GM21619 (cell line): ENCODE results near the gene YJU2.
"Not testable (repeated sequence)": the region's sequence is repeated elsewhere in the genome, so short reads cannot be mapped to it uniquely, and the experiment has no call there.

Experiments
- ATAC-seq: cut with Tn5 transposase; IDR thresholded peaks from one replicate; pipeline ENCODE4 v1.9.1; 2021; ENCODE audit not compliant: unreplicated experiment

Gene YJU2

GRCh38 chr19:4227771-4228170 lies 19.1 kb upstream of the YJU2 start:
- ATAC-seq, result no peak

DNA sequence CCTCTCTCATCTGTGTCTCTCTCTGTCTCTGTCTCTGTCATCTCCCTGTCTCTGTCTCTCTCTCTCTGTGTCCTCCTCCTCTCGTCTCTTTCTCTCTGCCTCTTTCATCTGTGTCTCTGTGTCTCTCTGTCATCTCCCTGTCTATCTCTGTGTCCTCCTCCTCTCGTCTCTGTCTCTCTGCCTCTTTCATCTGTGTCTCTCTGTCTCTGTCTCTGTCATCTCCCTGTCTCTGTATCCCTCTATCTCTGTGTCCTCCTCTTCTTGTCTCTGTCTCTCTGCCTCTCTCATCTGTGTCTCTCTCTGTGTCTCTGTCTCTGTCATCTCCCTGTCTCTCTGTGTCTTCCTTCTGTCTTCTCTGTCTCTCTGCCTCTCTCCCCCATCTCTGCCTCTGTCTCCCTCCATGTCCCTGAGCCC lies 18.1 kb upstream of the YJU2 start:
- ATAC-seq, result no peak

DNA sequence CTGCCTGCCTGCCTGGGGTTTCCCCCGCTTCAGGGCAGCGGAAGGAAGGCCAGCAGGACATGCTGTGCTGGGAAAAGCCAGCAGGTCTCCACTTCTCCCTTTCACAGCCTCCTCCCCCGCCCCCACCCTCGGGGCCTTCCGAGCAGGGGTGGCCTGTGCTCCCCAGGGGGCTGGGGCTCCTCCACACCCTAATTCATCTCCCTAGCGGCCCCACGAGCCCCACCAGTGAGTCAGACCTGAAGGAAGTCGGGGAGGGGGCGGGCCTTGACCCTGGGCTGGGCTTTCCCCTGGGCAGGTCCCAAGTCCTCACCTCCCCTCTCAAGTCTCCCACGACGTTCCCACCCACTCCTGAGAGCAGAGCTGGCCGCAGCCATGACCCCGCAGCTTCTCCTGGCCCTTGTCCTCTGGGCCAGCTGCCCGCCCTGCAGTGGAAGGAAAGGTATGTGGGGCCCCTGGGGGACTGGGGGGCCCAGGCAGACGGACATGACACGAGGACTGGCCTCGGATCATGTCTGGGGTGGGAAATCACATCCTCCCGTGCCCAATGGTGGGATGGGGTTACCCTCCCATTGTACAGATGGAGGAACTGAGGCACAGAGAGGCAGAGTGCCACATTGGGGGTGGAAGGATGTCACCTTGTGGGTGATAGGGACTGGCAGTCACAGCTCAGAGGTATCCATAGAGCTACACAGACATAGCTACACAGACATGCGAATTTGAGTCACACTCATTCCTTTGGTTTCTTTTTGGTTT lies 17.5 kb upstream of the YJU2 start, which contains the start of gene EBI3:
Gene EBI3, plus strand, starts transcription at position 345 of the 753 bp plus-strand sequence. Its CDS starts 28 bp downstream, at position 373.
- peak; percentile 58 for ATAC-seq

DNA sequence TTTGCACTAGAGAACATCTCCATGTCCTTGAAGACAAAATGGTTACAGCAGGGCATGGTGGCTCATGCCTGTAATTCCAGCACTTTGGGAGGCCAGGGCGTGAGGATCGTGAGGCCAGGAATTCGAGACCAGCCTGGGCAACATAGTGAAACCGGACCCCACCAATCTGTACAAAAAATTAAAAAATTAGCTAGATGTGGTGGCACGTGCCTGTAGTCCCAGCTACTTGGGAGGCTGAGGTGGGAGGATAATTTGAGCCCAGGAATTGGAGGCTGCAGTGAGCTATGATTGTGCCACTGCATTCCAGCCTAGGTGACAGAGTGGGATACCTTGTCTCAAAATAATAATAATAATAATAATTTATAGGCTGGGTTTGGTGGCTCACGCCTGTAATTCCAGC lies 16.6 kb upstream of the YJU2 start:
- ATAC-seq, result not testable (repeated sequence)

- not testable (repeated sequence) for ATAC-seq
Measured at GRCh38 chr19:4231521-4231920, 15.4 kb upstream of the YJU2 start.

- ATAC-seq, result not testable (repeated sequence)
Measured at GRCh38 chr19:4232139-4232538, 14.7 kb upstream of the YJU2 start.

DNA sequence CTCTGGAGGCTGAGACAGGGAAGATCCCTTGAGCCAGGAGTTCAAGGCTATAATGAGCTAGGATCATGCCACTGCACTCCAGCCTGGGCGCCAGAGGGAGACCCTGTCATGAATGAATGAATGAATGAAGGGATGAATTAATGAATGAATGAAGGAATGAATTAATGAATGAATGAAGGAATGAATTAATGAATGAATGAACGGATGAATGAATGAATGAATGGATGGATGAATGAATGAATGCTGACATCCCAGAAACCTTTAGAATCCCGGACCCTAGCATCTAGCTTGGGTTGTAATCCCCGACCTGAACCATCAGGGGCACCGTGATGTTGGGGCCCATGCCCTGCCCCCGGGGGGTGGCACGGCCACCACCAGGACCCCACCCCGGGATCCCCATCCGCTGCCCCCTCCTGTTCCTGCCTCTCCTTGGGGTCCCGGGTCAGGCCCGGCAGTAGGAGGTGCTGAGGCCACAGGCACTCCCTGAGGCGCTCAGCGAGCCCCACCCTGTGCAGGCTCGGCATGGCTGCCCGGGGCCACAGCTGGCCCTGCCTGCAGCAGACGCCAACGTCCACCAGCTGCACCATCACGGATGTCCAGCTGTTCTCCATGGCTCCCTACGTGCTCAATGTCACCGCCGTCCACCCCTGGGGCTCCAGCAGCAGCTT lies 14.1 kb upstream of the YJU2 start:
- no peak for ATAC-seq

- ATAC-seq, result no peak
Measured at GRCh38 chr19:4233282-4233853, 13.5 kb upstream of the YJU2 start.

DNA sequence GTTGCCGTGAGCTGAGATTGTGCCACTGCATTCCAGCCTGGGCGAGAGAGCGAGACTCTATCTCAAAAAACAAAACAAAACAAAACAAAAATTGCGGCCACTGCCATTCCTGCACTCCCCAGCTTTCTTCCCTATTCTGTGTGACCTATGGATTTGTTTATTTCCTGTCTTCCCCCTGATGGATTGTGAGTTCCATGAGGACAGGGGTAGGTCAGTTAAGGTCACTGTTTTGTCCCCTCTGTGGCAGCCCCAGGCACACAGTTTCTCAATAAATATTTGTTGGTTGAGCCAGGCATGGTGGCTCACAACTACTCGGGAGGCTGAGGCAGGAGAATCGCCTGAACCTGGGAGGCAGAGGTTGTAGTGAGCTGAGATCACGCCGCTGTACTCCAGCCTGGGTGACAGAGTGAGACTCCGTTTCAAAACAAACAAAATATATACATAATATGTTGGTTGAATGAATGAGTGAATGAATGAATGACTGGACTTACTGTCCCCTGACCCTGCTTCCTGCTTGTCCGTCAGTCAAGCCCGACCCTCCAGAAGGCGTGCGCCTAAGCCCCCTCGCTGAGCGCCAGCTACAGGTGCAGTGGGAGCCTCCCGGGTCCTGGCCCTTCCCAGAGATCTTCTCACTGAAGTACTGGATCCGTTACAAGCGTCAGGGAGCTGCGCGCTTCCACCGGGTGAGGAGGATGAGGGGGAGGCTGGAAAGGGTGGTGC lies 12.6 kb upstream of the YJU2 start:
- no peak for ATAC-seq

- no peak for ATAC-seq
Measured at GRCh38 chr19:4234862-4235201, 12.0 kb upstream of the YJU2 start.

DNA sequence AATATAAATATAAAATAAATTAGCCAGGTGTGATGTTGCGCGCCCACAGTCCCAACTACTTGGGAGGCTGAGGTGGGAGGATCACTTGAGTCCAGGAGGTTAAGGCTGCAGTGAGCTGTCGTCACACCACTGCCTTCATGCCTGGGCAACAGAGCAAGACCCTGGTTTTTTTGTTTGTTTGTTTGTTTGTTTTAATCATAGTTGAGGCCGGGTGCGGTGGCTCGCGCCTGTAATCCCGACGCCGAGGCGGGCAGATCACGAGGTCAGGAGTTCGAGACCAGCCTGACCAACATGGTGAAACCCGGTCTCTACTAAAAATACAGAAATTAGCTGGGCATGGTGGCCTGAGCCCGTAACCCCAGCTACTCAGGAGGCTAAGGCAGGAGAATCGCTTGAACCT lies 9.4 kb upstream of the YJU2 start:
- not testable (repeated sequence) for ATAC-seq

GRCh38 chr19:4238831-4239230 lies 8.0 kb upstream of the YJU2 start:
- no peak for ATAC-seq

DNA sequence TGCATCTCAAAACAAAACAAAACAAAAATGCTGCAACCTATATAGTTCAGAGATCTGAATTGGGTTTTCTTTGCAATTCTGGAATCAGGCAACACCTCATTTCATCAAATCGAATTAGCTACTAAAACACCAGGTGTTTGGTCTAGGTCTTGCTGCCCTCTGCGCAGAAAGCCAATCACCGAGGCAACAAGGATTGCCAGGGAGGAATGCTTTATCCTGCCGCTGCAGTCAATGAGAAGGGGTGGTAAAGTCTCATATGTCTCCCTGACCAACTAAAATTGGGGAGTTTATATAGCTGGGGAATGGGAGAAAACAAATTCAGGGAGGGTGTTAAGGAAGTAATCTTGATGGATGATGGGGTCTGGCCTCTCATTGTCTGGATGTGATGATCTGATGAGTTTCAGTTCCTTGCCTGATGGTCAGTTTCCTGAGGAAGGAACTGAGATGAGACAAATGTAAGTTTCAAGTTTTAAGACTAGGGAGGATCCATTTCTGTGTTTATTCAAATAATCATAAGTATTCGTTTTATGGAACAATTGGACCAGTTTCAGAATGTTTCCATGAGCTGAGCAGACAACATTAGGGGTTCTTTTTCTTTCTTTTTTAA lies 5.0 kb upstream of the YJU2 start:
- ATAC-seq, result no peak

GRCh38 chr19:4245938-4246337 lies 942 bp upstream of the YJU2 start:
- not testable (repeated sequence) for ATAC-seq

DNA sequence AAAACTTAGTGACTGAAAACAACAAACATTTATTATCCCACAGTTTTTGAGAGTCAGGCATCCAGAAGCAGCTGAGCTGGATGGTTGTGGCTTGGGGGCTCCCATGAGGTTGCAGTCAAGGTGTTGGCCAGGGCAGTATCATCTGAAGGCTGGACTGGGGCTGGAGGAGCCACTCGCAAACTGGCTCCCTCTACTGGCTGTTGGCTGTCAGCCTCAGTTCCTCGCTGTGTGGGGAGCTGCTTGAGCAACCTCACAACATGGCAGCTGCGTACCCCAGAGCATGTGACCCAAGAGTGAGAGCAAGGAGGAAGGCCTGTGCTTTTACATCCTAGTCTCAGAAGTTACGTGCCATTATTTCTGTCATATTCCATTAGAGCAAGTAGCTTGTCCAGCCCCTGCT lies 9.7 kb downstream of the YJU2 start:
- no peak for ATAC-seq

DNA sequence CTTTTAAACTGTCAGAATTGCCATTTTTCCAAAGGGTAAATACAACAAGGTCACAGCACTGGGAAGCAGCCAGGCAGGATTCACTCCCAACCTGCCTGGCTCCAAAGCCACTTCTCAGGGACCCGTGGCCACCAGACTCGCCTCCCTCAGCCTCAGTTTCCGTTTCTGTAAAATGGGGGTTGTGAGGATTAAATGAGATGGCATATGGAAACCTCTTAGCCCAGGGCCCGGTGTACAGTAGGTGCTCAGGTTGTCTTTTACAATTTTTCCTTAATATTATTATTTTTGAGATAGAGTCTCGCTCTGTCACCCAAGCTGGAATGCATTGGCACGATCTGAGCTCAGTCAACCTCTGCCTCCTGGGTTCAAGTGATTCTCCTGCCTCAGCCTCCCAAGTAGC lies 10.1 kb downstream of the YJU2 start:
- no peak for ATAC-seq

DNA sequence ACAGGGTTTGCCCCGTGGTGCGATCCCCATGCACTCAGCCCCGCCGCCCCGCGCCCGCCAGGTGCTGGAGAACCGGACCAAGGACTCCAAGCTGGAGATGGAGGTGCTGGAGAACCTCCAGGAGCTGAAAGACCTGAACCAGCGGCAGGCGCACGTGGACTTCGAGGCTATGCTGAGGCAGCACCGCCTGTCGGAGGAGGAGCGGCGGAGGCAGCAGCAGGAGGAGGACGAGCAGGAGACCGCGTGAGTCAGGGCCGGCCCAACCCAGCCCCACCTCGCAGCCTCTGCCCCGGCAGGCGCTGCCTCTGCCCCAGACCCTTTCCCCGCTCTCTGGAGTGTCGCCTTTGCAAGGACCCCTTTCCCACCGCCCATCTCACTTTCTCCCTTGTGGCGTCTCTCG lies 11.3 kb downstream of the YJU2 start:
- no peak for ATAC-seq

DNA sequence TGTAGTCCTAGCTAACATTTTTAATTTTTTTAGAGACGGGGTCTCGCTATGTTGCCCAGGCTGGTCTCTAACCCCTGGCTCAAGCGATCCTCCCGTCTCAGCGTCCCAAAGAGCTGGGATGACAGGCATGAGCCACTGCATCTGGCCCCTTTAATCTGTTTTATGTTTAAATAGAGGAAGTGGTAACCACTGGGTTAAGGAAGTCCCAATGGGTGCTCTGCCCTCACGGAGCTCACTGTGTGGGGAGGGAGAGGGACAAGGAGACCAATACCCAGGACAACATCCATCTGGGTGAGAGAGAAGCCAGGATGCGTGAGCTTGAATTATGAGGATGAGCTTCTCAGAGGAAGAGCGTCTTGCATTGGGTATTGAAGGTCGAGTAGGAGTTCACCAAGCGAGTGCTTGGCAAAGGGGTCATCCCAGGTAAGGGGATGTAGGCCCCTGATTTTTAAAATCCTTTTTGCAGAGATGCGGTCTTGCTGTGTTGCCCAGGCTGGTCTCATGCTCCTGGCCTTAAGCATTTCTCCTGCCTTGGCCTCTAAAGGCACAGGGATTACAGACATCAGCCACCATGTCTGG lies 13.8 kb downstream of the YJU2 start:
- ATAC-seq, result no peak

DNA sequence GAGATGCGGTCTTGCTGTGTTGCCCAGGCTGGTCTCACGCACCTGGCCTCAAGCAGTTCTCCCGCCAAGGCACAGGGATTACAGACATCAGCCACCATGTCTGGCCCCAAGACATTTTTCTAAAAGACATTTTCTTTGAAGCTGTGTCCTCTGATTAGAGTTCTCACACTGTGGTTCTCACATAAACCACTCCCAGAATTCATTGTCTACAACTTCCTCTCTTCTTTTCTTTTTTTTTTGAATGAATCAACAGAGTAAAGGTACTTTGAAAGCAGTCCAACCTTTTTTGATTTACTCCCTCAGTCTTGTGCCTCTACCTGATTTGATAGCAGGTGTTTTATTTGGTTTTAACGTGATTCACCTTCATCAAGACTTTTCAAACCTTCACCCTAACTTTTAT lies 17.9 kb downstream of the YJU2 start:
- ATAC-seq, result no peak

DNA sequence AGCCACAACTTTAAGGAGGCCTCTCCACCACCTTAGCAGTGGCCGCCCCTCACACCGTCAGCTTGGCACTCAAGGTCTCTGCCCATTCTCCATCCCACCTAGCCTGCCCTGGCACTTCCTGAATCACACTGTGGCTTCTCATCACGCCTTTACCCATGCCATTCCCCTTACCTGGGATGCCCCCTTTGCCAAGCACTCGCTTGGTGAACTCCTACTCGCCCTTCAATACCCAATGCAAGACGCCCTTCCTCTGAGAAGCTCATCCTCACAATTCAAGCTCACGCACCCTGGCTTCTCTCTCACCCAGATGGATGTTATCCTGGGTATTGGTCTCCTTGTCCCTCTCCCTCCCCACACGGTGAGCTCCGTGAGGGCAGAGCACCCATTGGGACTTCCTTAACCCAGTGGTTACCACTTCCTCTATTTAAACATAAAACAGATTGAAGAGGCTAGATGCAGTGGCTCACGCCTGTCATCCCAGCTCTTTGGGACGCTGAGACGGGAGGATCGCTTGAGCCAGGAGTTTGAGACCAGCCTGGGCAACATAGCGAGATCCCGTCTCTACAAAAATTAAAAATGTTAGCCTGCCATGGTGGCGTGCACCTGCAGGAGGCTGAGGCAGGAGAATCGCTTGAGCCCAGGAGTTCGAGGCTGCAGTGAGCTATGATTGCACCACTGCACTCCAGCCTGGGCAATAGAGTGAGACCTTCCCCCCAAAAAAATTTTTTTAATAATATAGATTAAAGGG lies 19.5 kb downstream of the YJU2 start:
- ATAC-seq, result no peak
